ENCODE measurements around the gene FERMT2.
"Not testable (repeated sequence)": the region's sequence is repeated elsewhere in the genome, so short reads cannot be mapped to it uniquely, and the experiment has no call there.

The FERMT2 gene

GRCh38 chr14:52936437-52936836 lies 14.4 kb downstream of the FERMT2 start:
- no peaks in the 10 kb centered on the region for H3K9me3 ChIP-seq (ENCODE audit: low read depth, low read length)
- TF ChIP-seq FOXP2 (optimal IDR thresholded peaks at IDR 0.05; ENCODE audit: control extremely low read depth, extremely low read length, insufficient read depth) (no peak), EZH2 (IDR thresholded peaks at IDR 0.05) (no peak), POLR2AphosphoS5 (IDR thresholded peaks at IDR 0.05; ENCODE audit: borderline replicate concordance, low read depth, low read length) (no peak)
- no peak for DNase-seq (ENCODE audit: low read depth, low spot score)
- H3K4me3 ChIP-seq = no peak overlapping the region
- H3K27ac ChIP-seq = no peak overlapping the region
- H3K36me3 ChIP-seq (ENCODE audit: insufficient read depth, low read length) = no peaks in the 10 kb centered on the region
- no peak overlapping the region for H3K9ac ChIP-seq (ENCODE audit: insufficient read length)

- H3K9ac ChIP-seq (ENCODE audit: insufficient read length) = no peak overlapping the region
- no peak for TF ChIP-seq FOXP2 (optimal IDR thresholded peaks at IDR 0.05; ENCODE audit: control extremely low read depth, extremely low read length, insufficient read depth)
- no peak for TF ChIP-seq EZH2 (IDR thresholded peaks at IDR 0.05)
- no peak for TF ChIP-seq POLR2AphosphoS5 (IDR thresholded peaks at IDR 0.05; ENCODE audit: borderline replicate concordance, low read depth, low read length)
- H3K27ac ChIP-seq = no peak overlapping the region
- H3K4me3 ChIP-seq = no peak overlapping the region
- H3K36me3 ChIP-seq (ENCODE audit: insufficient read depth, low read length) = no peaks in the 10 kb centered on the region
- no peak for DNase-seq (ENCODE audit: low read depth, low spot score)
- H3K9me3 ChIP-seq (ENCODE audit: low read depth, low read length) = no peaks in the 10 kb centered on the region
These were observed 15.0 kb downstream of the FERMT2 start for GRCh38 chr14:52935833-52936232.

DNA sequence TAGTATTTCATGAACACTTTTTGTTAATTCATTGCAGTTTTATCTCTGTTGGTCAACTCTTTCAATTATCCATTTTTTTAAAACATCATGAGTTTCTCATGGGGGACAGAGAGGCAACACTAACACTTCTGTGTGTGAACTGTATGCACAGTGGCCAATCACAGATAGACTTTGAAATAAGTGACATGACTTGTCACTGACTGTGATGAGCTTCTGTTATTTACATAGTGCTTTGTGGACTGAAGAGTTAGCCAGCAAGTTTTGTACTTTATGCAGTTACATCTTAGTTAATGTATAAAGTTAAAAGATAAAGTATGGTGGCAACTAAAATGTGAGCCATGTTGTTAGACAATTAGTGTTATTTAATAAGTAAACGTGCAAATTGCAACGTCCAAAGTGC lies 16.1 kb downstream of the FERMT2 start:
- H3K9ac ChIP-seq (ENCODE audit: insufficient read length) = no peak overlapping the region
- H3K36me3 ChIP-seq (ENCODE audit: insufficient read depth, low read length) = no peaks in the 10 kb centered on the region
- H3K4me3 ChIP-seq = no peak overlapping the region
- DNase-seq (ENCODE audit: low read depth, low spot score) = no peak
- TF ChIP-seq POLR2AphosphoS5 (IDR thresholded peaks at IDR 0.05; ENCODE audit: borderline replicate concordance, low read depth, low read length) = no peak
- no peak overlapping the region for H3K27ac ChIP-seq
- no peaks in the 10 kb centered on the region for H3K9me3 ChIP-seq (ENCODE audit: low read depth, low read length)

GRCh38 chr14:52929192-52929807 lies 21.6 kb downstream of the FERMT2 start:
- TF ChIP-seq FOXP2 (optimal IDR thresholded peaks at IDR 0.05; ENCODE audit: control extremely low read depth, extremely low read length, insufficient read depth) (no peak), POLR2AphosphoS5 (IDR thresholded peaks at IDR 0.05; ENCODE audit: borderline replicate concordance, low read depth, low read length) (no peak), EZH2 (IDR thresholded peaks at IDR 0.05) (no peak)

DNA sequence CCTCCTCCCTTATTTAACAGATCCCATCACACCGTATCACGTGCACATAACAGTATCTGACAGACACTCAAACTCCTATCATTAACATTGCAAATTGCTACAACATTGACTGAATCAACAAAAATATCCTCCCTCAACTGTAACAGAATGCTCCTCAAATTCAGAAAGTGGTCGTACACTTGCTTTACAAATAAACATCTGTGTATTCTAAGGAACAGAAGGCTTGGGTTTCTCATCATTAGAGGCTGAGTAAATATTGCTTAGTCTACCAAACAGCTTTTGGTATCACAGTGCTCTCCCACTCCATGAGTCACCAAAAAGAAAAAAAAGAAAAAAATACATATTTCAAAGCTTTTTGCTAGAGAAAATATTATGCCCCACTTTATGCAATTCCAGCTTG lies 23.9 kb downstream of the FERMT2 start:
- Histone ChIP-seq H3K27ac (no peak overlapping the region), H3K4me3 (no peak overlapping the region), H3K36me3 (ENCODE audit: insufficient read depth, low read length) (no peaks in the 10 kb centered on the region), H3K9ac (ENCODE audit: insufficient read length) (no peak overlapping the region), H3K9me3 (ENCODE audit: low read depth, low read length) (no peaks in the 10 kb centered on the region)
- no peak for TF ChIP-seq FOXP2 (optimal IDR thresholded peaks at IDR 0.05; ENCODE audit: control extremely low read depth, extremely low read length, insufficient read depth)
- no peak for TF ChIP-seq EZH2 (IDR thresholded peaks at IDR 0.05)
- TF ChIP-seq POLR2AphosphoS5 (IDR thresholded peaks at IDR 0.05; ENCODE audit: borderline replicate concordance, low read depth, low read length) = no peak
- no peak for DNase-seq (ENCODE audit: low read depth, low spot score)

More at GRCh38 chr14:52929192-52929807, 21.6 kb downstream of the FERMT2 start:
- H3K9me3 ChIP-seq (ENCODE audit: low read depth, low read length) = no peaks in the 10 kb centered on the region
- H3K4me3 ChIP-seq = no peak overlapping the region
- DNase-seq (ENCODE audit: low read depth, low spot score) = no peak
- no peak overlapping the region for H3K9ac ChIP-seq (ENCODE audit: insufficient read length)
- no peaks in the 10 kb centered on the region for H3K36me3 ChIP-seq (ENCODE audit: insufficient read depth, low read length)
- no peak overlapping the region for H3K27ac ChIP-seq

DNA sequence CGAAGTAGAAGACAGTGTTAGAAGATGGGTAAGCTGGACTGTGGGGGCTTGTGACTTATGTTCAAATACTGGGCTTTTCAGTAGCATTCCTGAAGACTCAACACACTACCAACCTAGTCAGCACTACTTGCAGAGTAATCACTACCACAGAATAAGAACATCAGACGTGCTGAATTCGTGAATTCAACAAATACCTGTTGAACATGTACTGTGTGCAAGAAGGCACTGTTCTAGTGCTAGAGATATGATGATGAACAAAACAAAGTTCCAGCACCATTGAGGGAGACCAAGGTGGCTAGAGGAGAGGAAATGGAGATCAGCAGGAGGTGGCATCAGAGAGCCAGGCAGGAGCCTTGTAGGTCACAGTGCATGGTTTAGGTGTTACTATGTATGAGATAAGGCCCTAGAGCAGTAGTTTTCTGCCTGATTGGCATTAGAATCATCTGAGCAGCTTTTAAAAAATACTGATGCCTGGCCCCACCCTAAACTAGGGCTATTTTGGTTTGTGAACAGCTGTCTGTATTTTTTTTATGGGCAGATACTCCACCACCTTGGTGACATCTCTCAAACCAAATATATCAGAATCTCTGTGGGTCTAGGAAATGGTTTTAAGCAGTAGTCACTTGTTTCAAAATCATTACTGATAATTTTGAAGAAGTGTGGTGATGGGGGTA lies 26.8 kb downstream of the FERMT2 start:
- Histone ChIP-seq H3K4me3 (no peak overlapping the region), H3K9me3 (ENCODE audit: low read depth, low read length) (no peaks in the 10 kb centered on the region), H3K36me3 (ENCODE audit: insufficient read depth, low read length) (no peaks in the 10 kb centered on the region), H3K27ac (no peak overlapping the region), H3K9ac (ENCODE audit: insufficient read length) (no peak overlapping the region)
- no peak for TF ChIP-seq POLR2AphosphoS5 (IDR thresholded peaks at IDR 0.05; ENCODE audit: borderline replicate concordance, low read depth, low read length)
- no peak for TF ChIP-seq EZH2 (IDR thresholded peaks at IDR 0.05)
- no peak for TF ChIP-seq FOXP2 (optimal IDR thresholded peaks at IDR 0.05; ENCODE audit: control extremely low read depth, extremely low read length, insufficient read depth)
- no peak for DNase-seq (ENCODE audit: low read depth, low spot score)

DNA sequence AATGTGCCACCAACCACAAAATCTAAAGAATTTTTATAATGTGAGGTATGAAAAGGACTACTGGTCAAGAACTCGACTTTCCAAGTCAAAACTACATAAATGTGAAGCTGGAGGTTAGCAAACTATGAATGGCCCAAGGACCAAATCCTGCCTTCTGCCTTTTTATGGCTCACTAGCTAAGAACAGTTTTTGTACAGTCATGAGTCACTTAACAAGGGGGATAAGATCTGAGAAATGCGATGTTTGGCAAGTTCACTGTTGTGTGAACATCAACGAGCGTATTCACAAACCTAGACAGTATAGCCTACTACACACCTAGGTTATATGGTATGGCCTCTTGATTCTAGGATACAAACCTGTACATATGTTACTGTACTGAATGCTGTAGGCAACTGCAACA lies 28.2 kb downstream of the FERMT2 start:
- no peak for TF ChIP-seq FOXP2 (optimal IDR thresholded peaks at IDR 0.05; ENCODE audit: control extremely low read depth, extremely low read length, insufficient read depth)
- TF ChIP-seq EZH2 (IDR thresholded peaks at IDR 0.05) = no peak
- no peak for TF ChIP-seq POLR2AphosphoS5 (IDR thresholded peaks at IDR 0.05; ENCODE audit: borderline replicate concordance, low read depth, low read length)

GRCh38 chr14:52922059-52922458 lies 28.8 kb downstream of the FERMT2 start:
- no peak for DNase-seq (ENCODE audit: low read depth, low spot score)
- Histone ChIP-seq H3K9me3 (ENCODE audit: low read depth, low read length) (no peaks in the 10 kb centered on the region), H3K9ac (ENCODE audit: insufficient read length) (no peak overlapping the region), H3K36me3 (ENCODE audit: insufficient read depth, low read length) (no peaks in the 10 kb centered on the region), H3K4me3 (no peak overlapping the region), H3K27ac (no peak overlapping the region)
- TF ChIP-seq FOXP2 (optimal IDR thresholded peaks at IDR 0.05; ENCODE audit: control extremely low read depth, extremely low read length, insufficient read depth) = no peak
- TF ChIP-seq POLR2AphosphoS5 (IDR thresholded peaks at IDR 0.05; ENCODE audit: borderline replicate concordance, low read depth, low read length) = no peak
- no peak for TF ChIP-seq EZH2 (IDR thresholded peaks at IDR 0.05)

More for the DNA sequence above, 28.2 kb downstream of the FERMT2 start:
- DNase-seq (ENCODE audit: low read depth, low spot score) = no peak
- Histone ChIP-seq H3K4me3 (no peak overlapping the region), H3K36me3 (ENCODE audit: insufficient read depth, low read length) (no peaks in the 10 kb centered on the region), H3K9ac (ENCODE audit: insufficient read length) (no peak overlapping the region), H3K27ac (no peak overlapping the region), H3K9me3 (ENCODE audit: low read depth, low read length) (no peaks in the 10 kb centered on the region)

GRCh38 chr14:52920411-52920810 lies 30.4 kb downstream of the FERMT2 start:
- not testable (repeated sequence) for H3K9ac ChIP-seq (ENCODE audit: insufficient read length); H3K4me3 ChIP-seq; H3K36me3 ChIP-seq (ENCODE audit: insufficient read depth, low read length); DNase-seq (ENCODE audit: low read depth, low spot score); H3K9me3 ChIP-seq (ENCODE audit: low read depth, low read length)
- peak overlapping the region; percentile 65 for H3K27ac ChIP-seq

All from SK-N-MC (cell line).